NCI-H2029 (cell line): Measurements from ENCODE around the gene VAMP1.
"Not testable (repeated sequence)": the region's sequence is repeated elsewhere in the genome, so short reads cannot be mapped to it uniquely, and the experiment has no call there.

Experiments
- DNase-seq: peaks from one replicate; lab custom pipeline; 2025; lab: John Stamatoyannopoulos, UW

VAMP1 gene

GRCh38 chr12:6469609-6470374, 685 bp downstream of the VAMP1 start:
- DNase-seq: no peak

GRCh38 chr12:6469092-6469491, 1.4 kb downstream of the VAMP1 start:
- no peak for DNase-seq

- no peak for DNase-seq
Measured at GRCh38 chr12:6468283-6468575, 2.2 kb downstream of the VAMP1 start.

- DNase-seq: not testable (repeated sequence)
Measured at GRCh38 chr12:6467571-6468282, 2.8 kb downstream of the VAMP1 start.

GRCh38 chr12:6466751-6467150, 3.7 kb downstream of the VAMP1 start:
- DNase-seq: not testable (repeated sequence)

- no peak for DNase-seq
Measured at GRCh38 chr12:6466184-6466573, 4.3 kb downstream of the VAMP1 start.

GRCh38 chr12:6465467-6466183, 4.9 kb downstream of the VAMP1 start:
- peak; percentile 27 for DNase-seq

GRCh38 chr12:6464531-6464930, 5.9 kb downstream of the VAMP1 start:
- no peak for DNase-seq

- no peak for DNase-seq
Measured at GRCh38 chr12:6463858-6464257, 6.6 kb downstream of the VAMP1 start.

GRCh38 chr12:6463216-6463615, 7.3 kb downstream of the VAMP1 start:
- no peak for DNase-seq

- no peak for DNase-seq
Measured at GRCh38 chr12:6462234-6462995, 8.1 kb downstream of the VAMP1 start.

- no peak for DNase-seq
Measured at GRCh38 chr12:6461401-6462233, 8.9 kb downstream of the VAMP1 start.

- DNase-seq: no peak
Measured at GRCh38 chr12:6460751-6461371, 9.6 kb downstream of the VAMP1 start.

- no peak for DNase-seq
Measured at GRCh38 chr12:6459004-6459337, 11.5 kb downstream of the VAMP1 start.

- DNase-seq: no peak
Measured at GRCh38 chr12:6458281-6459003, 12.0 kb downstream of the VAMP1 start.

GRCh38 chr12:6457220-6457945, 13.1 kb downstream of the VAMP1 start:
- no peak for DNase-seq

- no peak for DNase-seq
Measured at GRCh38 chr12:6452944-6453630, 17.4 kb downstream of the VAMP1 start.

- DNase-seq: no peak
Measured at GRCh38 chr12:6452245-6452943, 18.1 kb downstream of the VAMP1 start.
